Activated CD8-positive, alpha-beta memory T cell treated with anti-CD3 and anti-CD28 coated beads, Interleukin-2, amount 50 U/mL, for 4 hours (primary cell): ENCODE measurements around the gene PTPRD.

Source experiments
- DNase-seq: peaks from one replicate; pipeline ENCODE4 v3.0.0-alpha.2; 2020

Gene PTPRD

GRCh38 chr9:10260501-10260900 is 352.3 kb downstream of the PTPRD start:
- DNase-seq, result no peak

- no peak for DNase-seq
Observed at GRCh38 chr9:10259668-10260067, 353.1 kb downstream of the PTPRD start.

- DNase-seq, result no peak
Observed at GRCh38 chr9:10255758-10256157, 357.0 kb downstream of the PTPRD start.

DNA sequence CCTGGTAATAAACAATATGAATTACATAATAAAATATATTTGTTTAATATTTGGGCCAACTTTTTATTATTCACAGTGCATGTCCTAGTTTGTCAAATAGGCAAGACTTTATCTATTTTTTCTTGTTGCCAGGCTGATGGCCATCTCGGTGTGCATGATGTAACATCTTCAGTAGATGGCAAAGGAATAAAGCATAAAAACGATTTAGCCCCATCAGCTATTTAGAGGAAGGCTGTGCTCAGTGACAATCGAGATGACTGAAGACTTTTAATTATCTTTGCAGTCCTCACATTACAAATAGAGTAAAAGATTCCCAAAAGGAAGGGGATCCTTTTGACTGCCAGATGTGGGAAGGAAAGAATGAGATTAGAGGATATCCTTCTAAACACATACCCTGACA is 358.5 kb downstream of the PTPRD start:
- DNase-seq, result no peak

GRCh38 chr9:10253341-10253740 is 359.5 kb downstream of the PTPRD start:
- no peak for DNase-seq

GRCh38 chr9:10252174-10252573 is 360.6 kb downstream of the PTPRD start:
- DNase-seq, result no peak

DNA sequence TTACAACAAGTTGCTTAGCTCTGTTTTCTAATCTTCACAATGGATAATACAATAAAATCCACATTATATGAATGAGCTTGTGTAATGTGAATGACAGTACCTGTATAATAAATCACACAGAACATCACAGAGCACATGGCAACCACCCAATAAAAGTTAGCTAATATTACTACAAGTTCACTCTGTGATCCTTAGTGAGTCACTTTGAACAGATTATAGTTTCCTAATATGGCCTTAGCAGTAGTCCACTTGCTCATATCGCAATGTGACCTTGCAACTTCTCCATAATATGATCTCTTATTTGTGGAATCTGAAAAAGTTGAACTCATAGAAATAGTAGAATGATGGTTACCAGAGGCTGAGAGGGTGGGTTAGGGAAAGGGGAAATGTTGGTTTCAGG is 361.3 kb downstream of the PTPRD start:
- DNase-seq, result no peak

DNA sequence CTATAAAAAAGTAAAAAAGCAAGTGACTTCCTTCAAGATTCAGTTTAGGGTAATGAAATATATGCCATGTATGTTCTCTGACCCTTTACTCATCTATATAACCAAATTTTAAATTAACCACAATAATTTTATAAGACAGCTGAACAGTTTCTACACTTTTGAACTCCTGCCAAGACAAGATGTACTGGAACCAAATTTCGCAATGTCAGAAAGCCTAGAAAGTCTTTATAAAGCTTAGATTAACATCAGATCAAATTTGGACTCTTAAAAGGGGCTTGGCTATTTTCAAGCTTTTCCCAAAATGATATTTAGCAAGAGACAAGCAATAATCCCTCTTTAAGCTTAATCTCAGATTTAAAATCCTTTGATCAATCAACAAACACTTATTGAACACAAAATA is 362.6 kb downstream of the PTPRD start:
- no peak for DNase-seq

DNA sequence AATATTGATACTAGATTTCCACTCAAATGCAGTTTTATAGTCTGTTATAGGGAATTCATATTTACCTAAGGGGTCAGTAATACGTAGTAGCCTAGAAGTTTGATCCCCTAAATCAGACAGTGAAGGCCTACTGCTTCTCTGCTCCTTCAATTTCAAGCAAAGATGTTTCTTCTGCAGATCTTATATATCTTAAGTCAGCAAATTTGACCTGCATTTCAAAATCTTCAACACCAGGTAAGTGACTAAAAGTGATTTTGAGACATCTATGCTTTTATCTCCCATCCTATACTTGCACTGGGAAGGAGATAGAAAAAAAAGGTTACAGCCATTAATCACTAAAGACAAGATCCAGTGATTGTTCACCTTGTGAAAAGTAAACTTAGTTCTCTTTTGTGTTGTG is 363.9 kb downstream of the PTPRD start:
- no peak for DNase-seq

DNA sequence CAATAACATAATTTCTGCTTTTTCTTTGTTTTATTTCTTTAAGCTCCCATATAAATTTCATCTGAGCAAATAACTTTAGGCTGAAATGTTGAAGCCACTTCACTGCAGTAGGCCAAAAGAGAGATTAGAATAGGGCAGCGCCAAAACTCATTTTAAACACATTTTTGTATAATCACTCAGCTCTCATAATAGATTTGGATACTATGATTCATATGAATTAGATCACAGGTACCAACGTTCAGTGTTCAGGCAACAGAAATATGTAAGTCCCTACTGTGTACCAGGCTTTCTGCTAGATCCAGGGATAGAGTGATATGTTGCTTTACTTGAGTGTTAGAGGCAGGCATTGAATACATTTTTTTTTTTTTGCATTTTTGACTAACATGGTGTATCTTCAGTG is 370.5 kb downstream of the PTPRD start:
- DNase-seq, result no peak

DNA sequence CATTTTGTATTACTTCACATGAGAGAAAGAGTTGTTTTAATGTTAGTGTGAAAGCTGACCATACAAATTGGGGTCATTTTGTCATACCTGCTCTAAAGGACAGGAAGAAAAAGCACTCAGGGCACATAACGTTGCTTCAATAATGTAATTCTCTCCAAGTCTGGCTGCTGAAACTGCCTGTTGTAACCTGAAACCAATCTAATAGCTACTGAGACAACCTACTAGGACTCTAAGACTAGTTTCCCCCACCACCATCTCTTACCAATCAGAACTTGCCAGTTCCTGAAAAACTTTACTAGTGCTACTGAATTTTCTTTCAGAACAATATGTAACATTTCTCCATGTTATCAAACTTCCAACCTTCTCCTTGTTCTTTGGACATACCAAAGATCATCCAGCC is 374.7 kb downstream of the PTPRD start:
- DNase-seq, result no peak

DNA sequence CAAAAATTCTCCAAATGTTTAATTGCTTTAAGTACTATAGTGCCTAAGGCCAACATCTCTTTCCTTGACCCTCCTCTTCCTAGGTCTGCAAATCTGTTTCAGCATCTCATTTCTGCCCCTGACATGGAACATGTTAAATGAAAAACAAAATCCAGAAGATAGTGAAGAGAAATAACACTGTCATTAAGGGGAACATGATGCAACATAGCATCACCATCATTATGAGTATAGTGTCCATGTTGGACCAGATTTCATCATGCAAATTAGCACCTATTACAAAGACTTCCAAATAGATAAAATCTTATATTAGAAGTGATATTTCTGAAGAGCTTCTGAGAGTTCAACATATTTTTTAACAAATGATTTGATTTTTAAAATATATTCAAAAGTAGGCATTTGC is 375.2 kb downstream of the PTPRD start:
- DNase-seq, result no peak

GRCh38 chr9:10236161-10236560 is 376.6 kb downstream of the PTPRD start:
- no peak for DNase-seq

DNA sequence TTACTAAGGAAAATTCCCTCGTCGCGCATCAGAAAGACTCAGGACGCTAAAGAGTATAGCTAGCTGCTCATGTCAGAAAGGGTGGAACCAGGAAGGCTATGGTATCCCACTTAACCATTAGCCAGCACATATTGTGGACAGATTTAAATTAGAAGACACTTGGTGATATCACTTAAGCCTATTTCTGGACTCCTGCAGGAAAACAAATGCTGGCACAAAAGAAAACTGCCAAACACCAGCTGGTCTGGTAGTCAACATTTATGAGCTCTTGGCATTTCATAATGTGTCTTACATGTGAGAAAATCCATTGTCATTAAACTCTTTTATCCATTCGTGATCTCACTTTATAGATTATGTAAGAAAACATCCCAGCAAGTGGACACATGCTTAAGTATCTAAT is 377.4 kb downstream of the PTPRD start:
- no peak for DNase-seq

DNA sequence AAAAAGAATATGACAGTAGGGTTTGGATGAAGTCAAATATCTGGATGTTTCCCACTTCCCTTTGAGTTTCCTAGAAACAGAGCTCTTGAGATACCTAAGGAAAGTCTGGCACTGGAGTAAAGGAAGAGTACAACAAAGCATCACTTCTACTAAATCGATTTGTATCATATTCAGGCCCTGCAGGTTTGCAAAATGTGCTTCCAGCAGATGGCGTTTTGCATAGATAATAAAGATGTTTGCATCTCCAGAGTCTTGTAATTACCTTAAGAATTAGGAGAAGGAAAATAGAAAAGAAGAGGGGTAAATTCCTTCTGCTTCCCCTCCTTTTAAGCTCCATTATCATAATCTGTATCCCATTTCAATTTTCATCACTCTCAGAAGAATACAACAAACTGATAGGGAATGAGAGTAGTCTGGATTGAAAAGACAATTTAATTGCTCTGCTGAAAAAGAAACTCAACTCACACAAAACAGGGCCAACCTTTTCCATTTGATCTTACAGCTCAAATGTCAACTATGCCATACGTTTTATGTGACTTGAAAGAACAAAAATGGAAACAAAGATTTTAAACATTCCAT is 380.4 kb downstream of the PTPRD start:
- DNase-seq, result no peak

DNA sequence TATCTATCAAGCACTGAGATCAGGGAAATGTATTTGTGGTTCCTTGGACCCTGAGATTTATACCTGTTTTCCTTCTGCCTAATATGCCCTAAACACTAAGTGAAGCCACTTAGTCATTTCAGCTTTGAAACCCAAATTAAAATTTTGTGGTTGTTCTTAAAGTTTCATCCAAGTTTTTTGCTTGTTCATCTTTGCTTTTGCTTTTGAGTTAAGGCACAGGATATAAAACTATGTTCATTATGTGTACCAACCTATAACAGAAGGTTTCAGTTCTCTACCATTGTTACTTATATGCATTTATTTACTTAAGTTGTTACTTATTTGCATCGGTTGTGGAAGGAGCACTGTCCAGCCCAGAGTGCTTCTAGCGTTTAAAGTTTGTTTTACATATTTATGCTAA is 382.3 kb downstream of the PTPRD start:
- DNase-seq, result no peak

DNA sequence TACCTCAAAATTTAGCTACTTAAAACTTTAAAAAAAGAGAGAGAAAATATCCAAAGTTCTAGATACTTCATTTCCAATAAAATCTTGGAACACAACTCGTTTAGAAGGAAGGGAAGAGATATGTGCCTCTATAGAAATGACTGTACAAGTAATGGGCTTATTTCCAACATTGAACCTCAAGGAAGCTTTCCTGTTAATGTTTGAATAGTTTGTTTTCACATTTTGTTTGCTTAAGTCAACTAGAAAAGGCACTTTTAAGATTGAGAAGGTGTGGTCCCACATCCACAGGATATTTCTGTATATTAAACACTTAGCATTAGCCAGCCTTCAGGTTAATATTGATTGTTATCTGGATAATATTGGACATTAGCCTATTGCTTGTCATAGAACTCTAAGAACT is 384.7 kb downstream of the PTPRD start:
- no peak for DNase-seq

- DNase-seq, result no peak
Observed at GRCh38 chr9:10226996-10227395, 385.8 kb downstream of the PTPRD start.

- no peak for DNase-seq
Observed at GRCh38 chr9:10212702-10213101, 400.1 kb downstream of the PTPRD start.

DNA sequence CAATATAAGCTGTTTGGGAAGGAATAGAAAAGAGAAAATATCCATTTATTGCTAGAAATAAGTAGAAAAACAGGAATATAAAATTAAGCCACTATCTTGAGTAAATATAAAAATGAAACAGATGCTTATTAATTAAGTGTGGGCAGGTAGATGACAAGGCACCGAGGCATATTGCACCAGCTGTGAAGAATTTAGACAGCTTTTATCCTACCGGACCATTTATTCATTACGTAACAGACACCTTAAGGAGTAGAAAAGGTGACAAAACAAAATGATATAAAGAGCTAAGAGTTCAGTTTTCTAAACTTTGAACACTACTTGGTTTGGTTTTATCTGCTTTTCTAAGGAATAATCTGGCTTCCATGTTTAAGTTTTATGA is 404.1 kb downstream of the PTPRD start:
- DNase-seq, result no peak

- no peak for DNase-seq
Observed at GRCh38 chr9:10204276-10204675, 408.5 kb downstream of the PTPRD start.

DNA sequence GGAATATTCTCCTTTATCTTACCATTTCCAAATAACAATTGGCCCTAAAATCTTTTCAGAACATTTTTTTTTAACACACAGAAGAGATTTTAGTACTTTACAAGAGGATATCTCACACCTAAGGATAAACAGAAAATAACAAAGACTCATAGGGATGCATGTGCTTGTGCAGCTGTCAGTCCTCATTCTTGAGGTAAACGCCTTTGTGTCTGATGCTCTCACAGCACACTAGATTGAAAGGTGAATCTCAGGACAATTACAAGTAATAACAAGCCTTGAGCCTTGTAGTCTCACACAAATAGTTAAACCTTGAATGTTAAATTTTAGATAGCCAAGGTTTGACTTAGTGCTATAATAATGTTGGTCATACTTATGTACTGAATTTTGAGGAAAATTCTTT is 439.2 kb downstream of the PTPRD start:
- DNase-seq, result no peak

GRCh38 chr9:10172476-10172875 is 440.3 kb downstream of the PTPRD start:
- no peak for DNase-seq

GRCh38 chr9:10168241-10168640 is 444.6 kb downstream of the PTPRD start:
- no peak for DNase-seq

DNA sequence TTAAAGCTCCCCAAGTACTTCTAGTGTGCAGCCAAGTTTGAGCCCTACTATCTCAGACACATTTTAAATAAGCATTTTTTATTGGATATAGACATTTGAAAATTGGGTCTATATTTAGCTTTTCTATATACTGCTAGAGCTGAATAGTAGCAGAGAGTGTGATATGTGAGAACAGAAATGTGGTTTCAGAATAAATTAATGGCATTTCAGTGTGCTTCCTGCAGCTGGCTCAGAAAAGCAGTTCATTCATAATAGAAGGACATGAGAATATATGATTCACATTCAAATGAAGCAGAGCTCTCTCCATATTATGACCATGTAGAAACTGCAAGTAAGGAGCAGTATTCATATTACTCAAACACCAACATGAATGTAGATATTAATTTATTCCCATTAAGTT is 464.0 kb downstream of the PTPRD start:
- no peak for DNase-seq
